ENCODE data around the gene DUSP2. TPM values are rescaled to one million over a fixed set of nuclear protein-coding genes. Genes with fewer than 3 reads are reported as not detected.

The DUSP2 gene
- total RNA-seq, 3 donors from 2014 or later: 1.9 to 57.5 (median 12.8) TPM

- Histone ChIP-seq H3K27me3 (no peaks in the 10 kb centered on the region), H3K9me3 (no peaks in the 10 kb centered on the region), H3K36me3 (no peaks in the 10 kb centered on the region), H3K4me3 (no peak overlapping the region), H3K27ac (no peak overlapping the region), H3K4me1 (no peaks in the 10 kb centered on the region)
- DNase-seq (ENCODE audit: low spot score in 2 of 2): no peak
- TF ChIP-seq POLR2A (IDR thresholded peaks at IDR 0.05) (no peak), POLR2AphosphoS5 (IDR thresholded peaks at IDR 0.05) (no peak)
- TF ChIP-seq, protein P1, sequence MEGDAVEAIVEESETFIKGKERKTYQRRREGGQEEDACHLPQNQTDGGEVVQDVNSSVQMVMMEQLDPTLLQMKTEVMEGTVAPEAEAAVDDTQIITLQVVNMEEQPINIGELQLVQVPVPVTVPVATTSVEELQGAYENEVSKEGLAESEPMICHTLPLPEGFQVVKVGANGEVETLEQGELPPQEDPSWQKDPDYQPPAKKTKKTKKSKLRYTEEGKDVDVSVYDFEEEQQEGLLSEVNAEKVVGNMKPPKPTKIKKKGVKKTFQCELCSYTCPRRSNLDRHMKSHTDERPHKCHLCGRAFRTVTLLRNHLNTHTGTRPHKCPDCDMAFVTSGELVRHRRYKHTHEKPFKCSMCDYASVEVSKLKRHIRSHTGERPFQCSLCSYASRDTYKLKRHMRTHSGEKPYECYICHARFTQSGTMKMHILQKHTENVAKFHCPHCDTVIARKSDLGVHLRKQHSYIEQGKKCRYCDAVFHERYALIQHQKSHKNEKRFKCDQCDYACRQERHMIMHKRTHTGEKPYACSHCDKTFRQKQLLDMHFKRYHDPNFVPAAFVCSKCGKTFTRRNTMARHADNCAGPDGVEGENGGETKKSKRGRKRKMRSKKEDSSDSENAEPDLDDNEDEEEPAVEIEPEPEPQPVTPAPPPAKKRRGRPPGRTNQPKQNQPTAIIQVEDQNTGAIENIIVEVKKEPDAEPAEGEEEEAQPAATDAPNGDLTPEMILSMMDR (IDR thresholded peaks at IDR 0.05): no peak
- intact Hi-C loops (cut with DNase I; ENCODE audit: low total_unique reads): no loop called here
Observed at GRCh38 chr2:96135171-96135570, 10.1 kb downstream of the DUSP2 start.

GRCh38 chr2:96134421-96134820 is 10.8 kb downstream of the DUSP2 start:
- Histone ChIP-seq H3K4me1 (no peaks in the 10 kb centered on the region), H3K4me3 (no peak overlapping the region), H3K27me3 (no peaks in the 10 kb centered on the region), H3K27ac (no peak overlapping the region), H3K36me3 (no peaks in the 10 kb centered on the region), H3K9me3 (no peaks in the 10 kb centered on the region)
- TF ChIP-seq POLR2AphosphoS5 (IDR thresholded peaks at IDR 0.05) (no peak), POLR2A (IDR thresholded peaks at IDR 0.05) (no peak)
- TF ChIP-seq, protein P1 (IDR thresholded peaks at IDR 0.05): no peak
- intact Hi-C loops (cut with DNase I; ENCODE audit: low total_unique reads): no loop called here
- no peak for DNase-seq (ENCODE audit: low spot score in 2 of 2)

DNA sequence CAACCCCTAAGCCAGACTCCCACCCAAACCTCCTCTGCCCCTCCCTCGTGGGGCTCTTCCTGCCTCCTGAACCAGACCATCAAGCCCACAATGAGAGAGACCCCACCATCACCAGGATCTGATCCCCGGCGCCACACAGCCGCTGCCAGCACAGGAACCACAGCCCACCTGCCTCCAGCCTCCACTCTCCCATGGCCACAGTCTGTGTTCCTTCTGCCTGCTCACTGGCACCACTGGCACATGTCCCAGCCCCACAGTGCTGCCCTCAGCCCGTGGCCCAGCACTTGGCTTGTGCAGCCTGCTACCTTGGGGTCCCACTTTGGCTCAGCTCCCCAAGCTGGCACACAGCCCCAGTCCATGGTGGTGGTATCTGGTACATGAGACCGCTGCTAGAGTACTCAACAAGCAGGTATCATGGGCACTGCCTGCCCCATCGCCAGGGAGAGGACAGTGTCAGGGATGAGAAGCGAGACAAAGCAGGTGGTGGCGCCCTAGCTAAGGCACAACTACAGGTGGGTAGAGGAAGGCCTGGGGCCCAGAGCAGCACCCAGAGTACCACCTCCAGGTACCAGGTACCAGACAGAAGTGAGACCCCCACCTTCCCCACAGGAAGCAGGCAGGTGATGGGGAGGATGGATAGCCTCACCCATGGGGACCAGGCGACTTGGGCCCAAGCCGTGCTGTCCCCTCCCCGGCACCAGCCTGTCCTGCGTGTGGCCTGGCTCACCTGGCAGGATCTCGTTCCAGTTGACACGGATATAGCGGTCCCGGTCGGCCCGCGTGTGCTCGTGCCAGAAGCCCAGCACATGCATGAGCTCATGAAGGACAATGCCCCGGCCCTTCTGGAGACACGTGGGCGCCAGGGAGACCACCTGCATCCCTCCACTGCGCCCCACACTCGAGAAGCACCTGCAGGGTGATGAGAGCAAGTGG is 13.2 kb downstream of the DUSP2 start:
- intact Hi-C loops (cut with DNase I; ENCODE audit: low total_unique reads): no loop called here
- Histone ChIP-seq H3K4me3 (no peak overlapping the region), H3K4me1 (no peaks in the 10 kb centered on the region)

DNA sequence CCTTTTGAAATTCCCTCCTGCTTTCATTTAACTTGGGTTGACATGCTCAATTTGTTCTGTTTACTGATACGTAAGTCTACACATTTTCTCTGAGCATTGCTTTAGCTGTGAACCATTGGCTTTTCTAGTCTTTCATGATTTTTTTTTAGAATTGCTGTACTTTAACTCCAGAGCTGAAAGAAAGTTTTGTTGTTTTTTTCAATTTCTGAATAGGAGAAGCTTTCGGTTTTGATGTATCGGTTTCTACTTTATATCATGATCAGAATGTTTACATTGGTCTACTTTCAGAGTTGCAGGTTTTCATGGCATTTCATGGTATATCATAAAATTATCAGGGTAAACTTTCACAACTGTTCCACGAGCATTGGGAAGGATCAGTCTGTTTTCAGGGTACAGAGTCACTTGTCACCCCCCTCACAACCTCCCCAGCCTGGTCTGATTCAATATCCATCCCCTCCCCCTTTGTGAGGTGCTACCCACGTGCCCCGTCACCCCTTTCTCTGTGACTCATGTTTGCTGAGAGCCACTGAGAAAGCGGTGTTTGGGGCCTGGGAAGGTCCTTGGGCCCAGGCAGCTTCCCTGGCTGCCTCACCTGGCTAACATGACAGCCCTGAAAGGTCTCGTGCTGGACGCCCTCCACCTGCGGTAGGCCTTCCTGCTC is 14.0 kb downstream of the DUSP2 start:
- Histone ChIP-seq H3K36me3 (no peaks in the 10 kb centered on the region), H3K9me3 (no peaks in the 10 kb centered on the region), H3K27me3 (no peaks in the 10 kb centered on the region), H3K27ac (no peak overlapping the region), H3K4me1 (no peaks in the 10 kb centered on the region), H3K4me3 (no peak overlapping the region)
- intact Hi-C loops (cut with DNase I; ENCODE audit: low total_unique reads): no loop called here
- no peak for TF ChIP-seq POLR2A (IDR thresholded peaks at IDR 0.05)
- TF ChIP-seq, protein P1 (IDR thresholded peaks at IDR 0.05): no peak
- DNase-seq (ENCODE audit: low spot score in 2 of 2): no peak

More for the DNA sequence above, 13.2 kb downstream of the DUSP2 start:
- Histone ChIP-seq H3K27ac (no peak overlapping the region), H3K27me3 (no peaks in the 10 kb centered on the region), H3K36me3 (no peaks in the 10 kb centered on the region), H3K9me3 (no peaks in the 10 kb centered on the region)
- TF ChIP-seq POLR2A (IDR thresholded peaks at IDR 0.05) (no peak), POLR2AphosphoS5 (IDR thresholded peaks at IDR 0.05) (no peak)
- TF ChIP-seq, protein P1 (IDR thresholded peaks at IDR 0.05): no peak
- no peak for DNase-seq (ENCODE audit: low spot score in 2 of 2)

DNA sequence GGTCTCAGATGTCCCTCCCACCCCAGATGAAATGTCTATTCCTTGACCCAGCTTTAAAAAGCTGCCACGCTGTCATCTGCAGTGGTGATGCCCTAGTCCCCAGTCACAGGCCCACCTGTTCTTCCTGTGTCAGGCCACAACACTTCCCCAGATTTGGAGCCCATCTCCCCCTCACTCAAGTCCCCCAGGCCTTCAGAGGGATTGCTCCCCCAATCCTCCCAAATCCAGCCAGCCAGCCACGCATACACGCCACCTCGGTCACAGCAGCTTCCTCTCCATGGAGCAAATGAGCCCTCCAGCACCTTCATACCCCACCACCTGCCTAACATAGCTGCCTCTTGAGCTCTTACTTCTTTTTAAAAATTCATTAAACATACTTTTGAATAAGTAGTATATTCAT is 14.8 kb downstream of the DUSP2 start:
- TF ChIP-seq POLR2AphosphoS5 (IDR thresholded peaks at IDR 0.05) (no peak), POLR2A (IDR thresholded peaks at IDR 0.05) (no peak)
- TF ChIP-seq, protein P1 (IDR thresholded peaks at IDR 0.05): no peak
- Histone ChIP-seq H3K4me3 (no peak overlapping the region), H3K36me3 (no peaks in the 10 kb centered on the region), H3K9me3 (no peaks in the 10 kb centered on the region), H3K27me3 (no peaks in the 10 kb centered on the region), H3K27ac (no peak overlapping the region), H3K4me1 (no peaks in the 10 kb centered on the region)
- intact Hi-C loops (cut with DNase I; ENCODE audit: low total_unique reads): no loop called here
- DNase-seq (ENCODE audit: low spot score in 2 of 2): no peak
